Mesodermal cell (in vitro differentiated cells): ENCODE data around the gene ZBTB32.

ENCODE experiments used
- H3K27ac ChIP-seq: 2 replicates; pipeline ENCODE4 v1.7.0; 2013; ENCODE audit warnings: mild to moderate bottlenecking, low read depth, low read length, moderate library complexity; ENCODE audit not compliant: severe bottlenecking
- H3K36me3 ChIP-seq: 2 replicates; pipeline ENCODE4 v1.7.1; 2013; ENCODE audit warnings: mild to moderate bottlenecking, low read length, moderate library complexity; ENCODE audit not compliant: control insufficient read depth, insufficient read depth
- H3K4me1 ChIP-seq: one replicate; pipeline ENCODE4 v1.7.1; 2013; ENCODE audit warnings: mild to moderate bottlenecking, low read length; ENCODE audit not compliant: insufficient read depth, control insufficient read depth, poor library complexity, severe bottlenecking
- H3K4me3 ChIP-seq: 2 replicates; pipeline ENCODE4 v1.7.0; 2013; ENCODE audit warnings: low read length, control low read depth, mild to moderate bottlenecking; ENCODE audit not compliant: insufficient read depth, poor library complexity, severe bottlenecking; ENCODE audit errors: extremely low read depth
- H3K9me3 ChIP-seq: 2 replicates; pipeline ENCODE4 v1.7.1; 2013; ENCODE audit warnings: mild to moderate bottlenecking, low read length, moderate library complexity; ENCODE audit not compliant: control insufficient read depth
- WGBS, 2 experiments: methylation state at CpG; one replicate each; pipeline ENCODE4 v1.1.5; 2013; ENCODE audit warnings: missing lambda C conversion rate in 2 of 2; ENCODE audit not compliant: insufficient coverage in 2 of 2; 5-methylcytosine and 5-hydroxymethylcytosine counted together

The ZBTB32 gene

GRCh38 chr19:35745328-35746086 is 41.1 kb downstream of the ZBTB32 start, which contains the start of the genes PSENEN and U2AF1L4:
Gene PSENEN, plus strand, starts transcription at chr19:35745651. Its CDS starts 280 bp downstream, at chr19:35745931.
Gene U2AF1L4, minus strand, starts transcription at chr19:35745418. Its CDS starts 27 bp downstream, at chr19:35745391.
- 1 to 2% methylated on average over 29 to 31 of the region's 40 CpGs for WGBS, 2 experiments
- H3K4me3 ChIP-seq: peak within 1 kb of the TSS; percentile 97

GRCh38 chr19:35746087-35746462 is 41.7 kb downstream of the ZBTB32 start:
- Histone ChIP-seq H3K27ac (no peak overlapping the region), H3K4me3 (peak overlapping the region; percentile 97), H3K4me1 (peaks cover 13% of the 10 kb centered on the region), H3K9me3 (no peaks in the 10 kb centered on the region), H3K36me3 (peaks cover 14% of the 10 kb centered on the region)
- 20 to 30% methylated on average over 4 of the region's 4 CpGs for WGBS, 2 experiments

More at GRCh38 chr19:35745328-35746086, 41.1 kb downstream of the ZBTB32 start, which contains the start of the genes PSENEN and U2AF1L4:
- Histone ChIP-seq H3K9me3 (no peaks in the 10 kb centered on the region), H3K36me3 (peaks cover 14% of the 10 kb centered on the region), H3K4me1 (peaks cover 13% of the 10 kb centered on the region), H3K27ac (peak within 1 kb of the TSS; percentile 100)

GRCh38 chr19:35746531-35746930 is 42.2 kb downstream of the ZBTB32 start:
- Histone ChIP-seq H3K4me3 (peak overlapping the region; percentile 97), H3K27ac (no peak overlapping the region), H3K4me1 (peaks cover 13% of the 10 kb centered on the region), H3K36me3 (peaks cover 17% of the 10 kb centered on the region), H3K9me3 (no peaks in the 10 kb centered on the region)
- WGBS, 2 experiments: 93 to 99% methylated on average over 3 to 5 of the region's 5 CpGs

GRCh38 chr19:35748106-35749020 is 44.0 kb downstream of the ZBTB32 start, which contains the start of gene LIN37:
Gene LIN37, plus strand, starts transcription at chr19:35748576. Its CDS starts 149 bp downstream, at chr19:35748725.
- 1 to 3% methylated on average over 27 to 32 of the region's 45 CpGs for WGBS, 2 experiments
- Histone ChIP-seq H3K27ac (no peak within 1 kb of the TSS), H3K4me3 (peak within 1 kb of the TSS; percentile 93), H3K4me1 (peaks cover 7% of the 10 kb centered on the region), H3K9me3 (no peaks in the 10 kb centered on the region), H3K36me3 (peaks cover 30% of the 10 kb centered on the region)

- no peak overlapping the region for H3K4me3 ChIP-seq
- H3K9me3 ChIP-seq: no peaks in the 10 kb centered on the region
- H3K27ac ChIP-seq: no peak overlapping the region
- WGBS, 2 experiments: 93 to 100% methylated on average over 1 to 5 of the region's 5 CpGs
- H3K36me3 ChIP-seq: peaks cover 42% of the 10 kb centered on the region
- H3K4me1 ChIP-seq: peaks cover 7% of the 10 kb centered on the region
Measured at GRCh38 chr19:35750167-35750566, 45.8 kb downstream of the ZBTB32 start.

GRCh38 chr19:35751839-35752745 is 47.7 kb downstream of the ZBTB32 start:
- peaks cover 14% of the 10 kb centered on the region for H3K4me1 ChIP-seq
- peaks cover 44% of the 10 kb centered on the region for H3K36me3 ChIP-seq
- 83 to 90% methylated on average over 6 to 7 of the region's 14 CpGs for WGBS, 2 experiments
- no peak overlapping the region for H3K27ac ChIP-seq
- H3K4me3 ChIP-seq: no peak overlapping the region
- no peaks in the 10 kb centered on the region for H3K9me3 ChIP-seq

GRCh38 chr19:35752746-35753350 is 48.5 kb downstream of the ZBTB32 start:
- Histone ChIP-seq H3K4me3 (no peak overlapping the region), H3K27ac (no peak overlapping the region), H3K4me1 (peaks cover 15% of the 10 kb centered on the region), H3K9me3 (no peaks in the 10 kb centered on the region), H3K36me3 (peaks cover 41% of the 10 kb centered on the region)
- 97% methylated on average over 12 of the region's 20 CpGs for WGBS, 2 experiments

- no peak overlapping the region for H3K4me3 ChIP-seq
- H3K4me1 ChIP-seq: peaks cover 15% of the 10 kb centered on the region
- WGBS, 2 experiments: 98% methylated on average over 18 of the region's 20 CpGs
- H3K36me3 ChIP-seq: peaks cover 41% of the 10 kb centered on the region
- H3K9me3 ChIP-seq: no peaks in the 10 kb centered on the region
- no peak overlapping the region for H3K27ac ChIP-seq
Measured at GRCh38 chr19:35753634-35754369, 49.4 kb downstream of the ZBTB32 start.

GRCh38 chr19:35754370-35755130 is 50.2 kb downstream of the ZBTB32 start:
- peaks cover 46% of the 10 kb centered on the region for H3K36me3 ChIP-seq
- H3K27ac ChIP-seq: no peak overlapping the region
- H3K4me3 ChIP-seq: no peak overlapping the region
- WGBS, 2 experiments: 91 to 95% methylated on average over 8 to 9 of the region's 13 CpGs
- no peaks in the 10 kb centered on the region for H3K9me3 ChIP-seq
- peaks cover 18% of the 10 kb centered on the region for H3K4me1 ChIP-seq
